ENCODE measurements around the gene TLE1. TPM values are rescaled to one million over a fixed set of nuclear protein-coding genes. Genes with fewer than 3 reads are reported as not detected.
"Not testable (repeated sequence)": the region's sequence is repeated elsewhere in the genome, so short reads cannot be mapped to it uniquely, and the experiment has no call there.

Gene TLE1
- total and polyA plus RNA-seq, 5 donors from 2014 or later: 0.03 to 5.5 (median 0.43) TPM; not detected in 1

GRCh38 chr9:81609782-81610739, 79.3 kb downstream of the TLE1 start:
- no peak for DNase-seq

GRCh38 chr9:81608289-81608657, 81.1 kb downstream of the TLE1 start:
- H3K27me3 Mint-ChIP-seq: no peaks in the 10 kb centered on the region
- no peaks in the 10 kb centered on the region for H3K27me3 ChIP-seq (ENCODE audit: control insufficient read depth, insufficient read depth, low read length)
- no peak overlapping the region for H3K4me3 Mint-ChIP-seq
- H3K9me3 ChIP-seq (ENCODE audit: control insufficient read depth in 2 of 2, low read length in 2 of 2): peaks cover 0 to 3% of the 10 kb centered on the region in 2 experiments
- peaks cover 0 to 12% (median 3%) of the 10 kb centered on the region in 7 donors for H3K9me3 Mint-ChIP-seq
- ATAC-seq (ENCODE audit: low read depth in 2 of 2) (no peak), DNase-seq (no peak)
- no peaks in the 10 kb centered on the region for H3K36me3 Mint-ChIP-seq
- no peak overlapping the region for H3K4me3 ChIP-seq (ENCODE audit: low read depth, low read length)
- no peak overlapping the region for H3K27ac ChIP-seq (ENCODE audit: insufficient read depth, low read length, poor library complexity, severe bottlenecking)
- no peak overlapping the region for H3K27ac Mint-ChIP-seq
- H3K36me3 ChIP-seq (ENCODE audit: control insufficient read depth, insufficient read depth, low read length): no peaks in the 10 kb centered on the region
- no peaks in the 10 kb centered on the region for H3K4me1 ChIP-seq (ENCODE audit: control insufficient read depth, insufficient read depth, low read length, poor library complexity, severe bottlenecking)
- H3K4me1 Mint-ChIP-seq: no peaks in the 10 kb centered on the region

More at GRCh38 chr9:81609782-81610739, 79.3 kb downstream of the TLE1 start:
- H3K9me3 ChIP-seq (ENCODE audit: control insufficient read depth in 2 of 2, low read length in 2 of 2): peaks cover 0 to 3% of the 10 kb centered on the region in 2 experiments
- Mint-ChIP-seq H3K4me3 (no peak overlapping the region), H3K27me3 (no peaks in the 10 kb centered on the region), H3K4me1 (no peaks in the 10 kb centered on the region), H3K9me3 (peaks cover 0 to 8% (median 3%) of the 10 kb centered on the region in 7 donors), H3K27ac (no peak overlapping the region), H3K36me3 (no peaks in the 10 kb centered on the region)
- H3K27me3 ChIP-seq (ENCODE audit: control insufficient read depth, insufficient read depth, low read length): no peaks in the 10 kb centered on the region
- no peak overlapping the region for H3K4me3 ChIP-seq (ENCODE audit: low read depth, low read length)
- H3K27ac ChIP-seq (ENCODE audit: insufficient read depth, low read length, poor library complexity, severe bottlenecking): no peak overlapping the region
- H3K36me3 ChIP-seq (ENCODE audit: control insufficient read depth, insufficient read depth, low read length): no peaks in the 10 kb centered on the region
- ATAC-seq (ENCODE audit: low read depth in 2 of 2): no peak
- H3K4me1 ChIP-seq (ENCODE audit: control insufficient read depth, insufficient read depth, low read length, poor library complexity, severe bottlenecking): no peaks in the 10 kb centered on the region

- no peak overlapping the region for H3K4me3 ChIP-seq (ENCODE audit: low read depth, low read length)
- ATAC-seq (ENCODE audit: low read depth in 2 of 2) (no peak), DNase-seq (no peak)
- H3K27me3 ChIP-seq (ENCODE audit: control insufficient read depth, insufficient read depth, low read length): no peaks in the 10 kb centered on the region
- Mint-ChIP-seq H3K4me1 (no peaks in the 10 kb centered on the region), H3K9me3 (peaks cover 0 to 12% (median 3%) of the 10 kb centered on the region in 7 donors), H3K36me3 (no peaks in the 10 kb centered on the region), H3K4me3 (no peak overlapping the region), H3K27ac (no peak overlapping the region), H3K27me3 (no peaks in the 10 kb centered on the region)
- no peaks in the 10 kb centered on the region for H3K36me3 ChIP-seq (ENCODE audit: control insufficient read depth, insufficient read depth, low read length)
- H3K27ac ChIP-seq (ENCODE audit: insufficient read depth, low read length, poor library complexity, severe bottlenecking): no peak overlapping the region
- no peaks in the 10 kb centered on the region for H3K4me1 ChIP-seq (ENCODE audit: control insufficient read depth, insufficient read depth, low read length, poor library complexity, severe bottlenecking)
- peaks cover 0 to 3% of the 10 kb centered on the region in 2 experiments for H3K9me3 ChIP-seq (ENCODE audit: control insufficient read depth in 2 of 2, low read length in 2 of 2)
These were observed 81.6 kb downstream of the TLE1 start for GRCh38 chr9:81607593-81608288.

- ATAC-seq (ENCODE audit: low read depth in 2 of 2); H3K27ac Mint-ChIP-seq; H3K27me3 Mint-ChIP-seq; H3K36me3 Mint-ChIP-seq; H3K4me1 ChIP-seq (ENCODE audit: control insufficient read depth, insufficient read depth, low read length, poor library complexity, severe bottlenecking); DNase-seq; H3K4me1 Mint-ChIP-seq; H3K27ac ChIP-seq (ENCODE audit: insufficient read depth, low read length, poor library complexity, severe bottlenecking); H3K27me3 ChIP-seq (ENCODE audit: control insufficient read depth, insufficient read depth, low read length); H3K4me3 Mint-ChIP-seq; H3K4me3 ChIP-seq (ENCODE audit: low read depth, low read length); H3K9me3 ChIP-seq (ENCODE audit: control insufficient read depth in 2 of 2, low read length in 2 of 2); H3K36me3 ChIP-seq (ENCODE audit: control insufficient read depth, insufficient read depth, low read length): not testable (repeated sequence)
- peaks cover 0 to 12% (median 3%) of the 10 kb centered on the region in 7 donors for H3K9me3 Mint-ChIP-seq
These were observed 83.1 kb downstream of the TLE1 start for GRCh38 chr9:81606261-81606660.

- DNase-seq: no peak
- H3K36me3 Mint-ChIP-seq: no peaks in the 10 kb centered on the region
- no peak overlapping the region for H3K4me3 Mint-ChIP-seq
- no peaks in the 10 kb centered on the region for H3K27me3 Mint-ChIP-seq
- H3K4me1 Mint-ChIP-seq: no peaks in the 10 kb centered on the region
- Histone ChIP-seq H3K27me3 (ENCODE audit: control insufficient read depth, insufficient read depth, low read length) (no peaks in the 10 kb centered on the region), H3K9me3 (ENCODE audit: control insufficient read depth in 2 of 2, low read length in 2 of 2) (no peaks in the 10 kb centered on the region), H3K4me3 (ENCODE audit: low read depth, low read length) (no peak overlapping the region), H3K4me1 (ENCODE audit: control insufficient read depth, insufficient read depth, low read length, poor library complexity, severe bottlenecking) (no peaks in the 10 kb centered on the region), H3K27ac (ENCODE audit: insufficient read depth, low read length, poor library complexity, severe bottlenecking) (no peak overlapping the region), H3K36me3 (ENCODE audit: control insufficient read depth, insufficient read depth, low read length) (no peaks in the 10 kb centered on the region)
- no peak for ATAC-seq (ENCODE audit: low read depth in 2 of 2)
- H3K27ac Mint-ChIP-seq: no peak overlapping the region
- H3K9me3 Mint-ChIP-seq: peaks cover 0 to 12% (median 3%) of the 10 kb centered on the region in 7 donors
These were observed 84.1 kb downstream of the TLE1 start for GRCh38 chr9:81605170-81605670.

- H3K9me3 Mint-ChIP-seq: peaks cover 0 to 12% (median 3%) of the 10 kb centered on the region in 7 donors
These were observed 84.8 kb downstream of the TLE1 start for GRCh38 chr9:81604306-81605169.

More at GRCh38 chr9:81604306-81605169, 84.8 kb downstream of the TLE1 start:
- Histone ChIP-seq H3K27ac (ENCODE audit: insufficient read depth, low read length, poor library complexity, severe bottlenecking) (no peak overlapping the region), H3K27me3 (ENCODE audit: control insufficient read depth, insufficient read depth, low read length) (no peaks in the 10 kb centered on the region), H3K4me3 (ENCODE audit: low read depth, low read length) (no peak overlapping the region), H3K9me3 (ENCODE audit: control insufficient read depth in 2 of 2, low read length in 2 of 2) (no peaks in the 10 kb centered on the region), H3K36me3 (ENCODE audit: control insufficient read depth, insufficient read depth, low read length) (no peaks in the 10 kb centered on the region), H3K4me1 (ENCODE audit: control insufficient read depth, insufficient read depth, low read length, poor library complexity, severe bottlenecking) (no peaks in the 10 kb centered on the region)
- H3K4me3 Mint-ChIP-seq: no peak overlapping the region
- DNase-seq (no peak), ATAC-seq (ENCODE audit: low read depth in 2 of 2) (no peak)
- H3K36me3 Mint-ChIP-seq: no peaks in the 10 kb centered on the region
- H3K27ac Mint-ChIP-seq: no peak overlapping the region
- H3K4me1 Mint-ChIP-seq: no peaks in the 10 kb centered on the region
- H3K27me3 Mint-ChIP-seq: no peaks in the 10 kb centered on the region
